Measurements from ENCODE around the gene TFR2.

Gene TFR2

DNA sequence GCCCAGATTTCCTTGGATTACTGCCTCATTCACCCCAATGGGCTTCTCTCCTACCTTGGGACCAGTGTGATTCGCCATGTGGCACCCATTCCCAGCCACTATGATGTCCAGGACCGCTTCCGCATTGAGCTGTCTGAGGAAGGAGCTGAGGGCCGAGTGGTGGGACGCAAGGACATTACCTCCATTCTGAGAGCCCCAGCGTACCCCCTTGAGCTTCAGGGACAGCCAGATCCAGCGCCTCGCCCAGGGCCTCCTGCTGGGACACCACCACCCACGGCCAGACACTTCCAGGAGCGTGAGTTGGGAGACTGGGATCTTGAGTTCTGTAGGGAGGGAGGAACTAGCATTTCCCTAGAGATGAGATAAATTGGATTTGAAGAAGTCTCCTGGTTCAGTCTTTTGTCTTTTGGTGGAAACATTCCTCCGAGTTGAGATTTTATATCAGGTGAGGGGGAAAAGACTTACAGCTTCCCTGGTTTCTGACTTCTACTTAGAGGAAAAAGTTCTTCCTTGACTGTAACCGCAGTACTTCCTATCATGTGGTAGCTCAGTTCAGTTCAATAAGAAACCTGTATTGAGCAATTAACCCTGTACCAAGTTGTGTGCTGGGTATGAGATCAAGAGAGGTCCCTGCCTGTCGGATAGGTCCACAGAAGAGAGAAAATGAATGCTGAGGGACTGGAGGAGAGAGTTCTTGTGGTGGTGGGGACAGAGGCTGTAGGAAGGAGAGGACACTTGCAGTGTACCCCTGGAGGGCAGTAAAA is 27.8 kb downstream of the TFR2 start:
- in situ Hi-C loops (cut with MboI; ENCODE audit: low sequenced_read_pairs) = no loop called here

- in situ Hi-C loops (cut with MboI; ENCODE audit: low sequenced_read_pairs) = no loop called here
Observed at GRCh38 chr7:100612730-100613390, 28.5 kb downstream of the TFR2 start.

GRCh38 chr7:100611983-100612729 is 29.2 kb downstream of the TFR2 start, which contains the start of gene MOSPD3:
Gene MOSPD3, plus strand, starts transcription at chr7:100612540. Its CDS starts 252 bp downstream, at chr7:100612792.
- in situ Hi-C loops (cut with MboI; ENCODE audit: low sequenced_read_pairs) = no loop called here

DNA sequence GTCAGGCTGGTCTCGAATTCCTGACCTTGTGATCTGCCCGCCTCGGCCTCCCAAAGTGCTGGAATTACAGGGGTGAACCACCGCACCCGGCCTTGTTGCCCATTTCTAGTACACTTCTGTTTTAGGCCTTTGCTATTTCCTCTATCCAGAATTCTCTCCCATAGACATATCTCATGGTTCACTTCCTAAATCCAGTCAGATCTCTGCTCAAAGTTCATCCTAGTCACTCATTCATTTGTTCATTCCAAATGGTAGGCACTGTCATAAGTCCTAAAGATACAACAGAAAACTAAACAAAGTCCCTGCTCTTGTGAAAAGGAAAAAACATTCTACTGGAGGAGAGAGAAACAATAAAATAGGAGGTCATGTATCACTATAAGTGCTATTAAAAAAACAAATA is 31.4 kb downstream of the TFR2 start:
- in situ Hi-C loops (cut with MboI; ENCODE audit: low sequenced_read_pairs) = no loop called here

GRCh38 chr7:100607111-100607510 is 34.2 kb downstream of the TFR2 start:
- in situ Hi-C loops (cut with MboI; ENCODE audit: low sequenced_read_pairs) = no loop called here

GRCh38 chr7:100606313-100606712 is 35.0 kb downstream of the TFR2 start:
- in situ Hi-C loops (cut with MboI; ENCODE audit: low sequenced_read_pairs) = no loop called here

GRCh38 chr7:100604976-100605911 is 36.1 kb downstream of the TFR2 start:
- in situ Hi-C loops (cut with MboI; ENCODE audit: low sequenced_read_pairs) = no loop called here

DNA sequence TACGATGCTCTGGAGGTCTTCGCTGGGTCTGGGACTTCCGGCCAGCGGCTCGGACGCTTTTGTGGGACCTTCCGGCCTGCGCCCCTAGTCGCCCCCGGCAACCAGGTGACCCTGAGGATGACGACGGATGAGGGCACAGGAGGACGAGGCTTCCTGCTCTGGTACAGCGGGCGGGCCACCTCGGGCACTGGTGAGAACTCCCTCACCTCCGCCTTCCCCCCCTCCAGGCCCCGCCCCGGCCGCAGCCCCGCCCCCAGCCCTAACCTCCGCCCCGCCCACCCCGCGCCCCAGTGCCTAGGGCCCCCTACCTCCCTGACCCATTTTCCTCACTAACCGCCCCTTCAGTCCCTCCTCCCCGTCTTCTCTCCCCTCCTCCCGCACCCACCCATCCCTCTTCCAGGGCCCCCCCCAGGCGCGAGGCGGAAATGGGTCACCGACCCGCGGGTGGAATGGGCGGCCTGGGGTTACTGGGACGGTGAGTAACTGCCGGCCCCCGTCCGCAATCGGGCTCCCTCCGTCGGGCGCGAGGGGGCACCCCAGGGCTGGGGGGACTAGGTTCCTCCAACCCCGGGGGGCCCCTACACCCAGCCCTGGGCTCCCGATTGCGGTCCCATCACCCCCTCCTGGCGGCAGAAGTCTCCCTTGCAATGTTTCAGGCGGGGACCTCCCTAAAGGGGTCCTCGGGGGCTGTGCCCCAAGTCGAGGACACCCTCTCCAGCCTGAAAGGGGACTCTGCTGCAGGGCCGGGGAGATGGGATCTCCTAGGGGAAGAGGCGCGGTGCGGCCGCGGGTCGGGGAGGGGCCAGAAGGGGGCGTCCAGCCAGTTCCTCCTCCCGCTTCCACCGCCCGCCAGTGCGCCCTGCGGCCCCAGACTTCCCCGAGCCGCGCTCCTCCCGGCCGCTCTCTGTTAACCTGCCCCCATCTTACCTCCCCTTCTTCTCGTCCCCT is 37.0 kb downstream of the TFR2 start:
- in situ Hi-C loops (cut with MboI; ENCODE audit: low sequenced_read_pairs) = no loop called here

GRCh38 chr7:100603726-100604027 is 37.7 kb downstream of the TFR2 start:
- in situ Hi-C loops (cut with MboI; ENCODE audit: low sequenced_read_pairs) = no loop called here

DNA sequence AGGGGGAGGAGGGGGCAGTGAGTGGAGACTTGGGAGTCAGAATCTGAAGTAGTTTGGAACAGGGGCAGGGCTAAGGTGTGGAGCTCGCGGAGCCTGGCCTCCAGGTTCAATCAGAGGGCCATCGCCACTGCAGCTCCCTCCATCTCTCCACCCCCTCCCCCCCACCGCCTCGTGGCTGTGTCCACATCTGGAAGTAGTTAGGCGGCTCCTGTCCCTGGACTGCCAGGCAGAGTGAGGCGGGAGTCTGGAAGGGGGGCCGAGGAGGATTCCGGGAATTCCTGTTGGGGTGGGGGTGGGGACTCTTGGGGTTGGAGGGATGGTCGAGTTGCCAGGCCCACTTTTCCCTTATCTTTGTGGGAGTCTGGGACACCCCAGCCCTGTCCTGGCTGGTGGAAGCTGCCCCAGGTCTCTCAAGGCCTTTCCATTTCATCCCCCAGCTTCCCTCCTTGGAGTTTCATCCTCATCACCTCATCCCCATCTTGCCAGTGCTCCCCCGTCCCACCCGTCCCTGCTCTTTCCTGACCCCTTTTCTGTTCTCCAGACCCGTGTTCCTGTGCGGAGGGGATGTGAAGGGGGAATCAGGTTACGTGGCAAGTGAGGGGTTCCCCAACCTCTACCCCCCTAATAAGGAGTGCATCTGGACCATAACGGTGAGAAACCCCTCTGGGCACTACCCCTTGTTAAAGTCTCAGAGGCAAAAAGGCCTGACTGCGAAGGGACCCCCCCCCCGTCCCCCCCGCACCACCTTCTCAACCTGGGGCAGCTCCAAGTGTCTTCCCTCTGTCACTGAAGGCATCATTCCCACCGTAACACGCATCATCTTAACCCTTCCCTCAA is 38.2 kb downstream of the TFR2 start:
- in situ Hi-C loops (cut with MboI; ENCODE audit: low sequenced_read_pairs) = no loop called here

GRCh38 chr7:100600730-100601038 is 40.7 kb downstream of the TFR2 start:
- in situ Hi-C loops (cut with MboI; ENCODE audit: low sequenced_read_pairs) = no loop called here

GRCh38 chr7:100599911-100600729 is 41.2 kb downstream of the TFR2 start:
- in situ Hi-C loops (cut with MboI; ENCODE audit: low sequenced_read_pairs) = no loop called here

DNA sequence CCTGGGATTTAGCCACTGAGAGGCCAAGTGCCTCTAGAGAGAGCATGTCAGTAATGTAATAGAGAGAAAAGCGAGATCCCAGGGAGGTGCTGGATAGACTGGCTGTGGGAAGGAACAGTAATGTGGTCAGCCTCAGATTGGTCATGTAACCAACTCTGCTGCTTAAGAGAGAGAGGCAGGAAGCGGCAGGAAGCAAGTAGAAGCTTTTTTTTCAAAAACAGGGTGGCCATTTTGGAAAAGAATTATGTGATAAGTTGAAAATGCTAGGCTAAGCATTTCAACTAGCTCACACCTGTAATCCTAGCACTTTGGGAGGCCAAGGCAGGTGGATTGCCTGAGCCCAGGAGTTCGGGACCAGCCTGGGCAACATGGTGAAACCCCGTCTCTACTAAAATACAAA is 42.9 kb downstream of the TFR2 start:
- in situ Hi-C loops (cut with MboI; ENCODE audit: low sequenced_read_pairs) = no loop called here

DNA sequence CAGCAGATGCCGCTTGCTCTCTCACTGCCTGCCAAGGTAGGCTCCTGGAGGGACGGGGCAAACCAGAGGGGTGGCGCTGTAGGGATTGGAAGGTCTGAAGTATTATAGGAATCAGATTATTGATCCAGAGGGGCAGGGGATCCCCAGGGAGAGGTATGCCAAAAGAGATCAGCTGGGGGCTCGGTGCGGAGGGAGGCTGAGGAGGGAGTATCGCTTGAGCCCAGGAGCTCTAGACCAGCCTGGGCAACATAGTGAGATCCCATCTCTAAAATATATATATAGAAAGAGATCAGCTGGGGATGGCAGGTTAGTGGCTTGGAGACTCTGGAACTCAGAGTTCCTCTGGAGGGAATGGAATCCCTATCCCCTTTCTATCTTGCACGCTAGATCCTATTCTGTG is 46.2 kb downstream of the TFR2 start:
- in situ Hi-C loops (cut with MboI; ENCODE audit: low sequenced_read_pairs) = no loop called here

- in situ Hi-C loops (cut with MboI; ENCODE audit: low sequenced_read_pairs) = no loop called here
Observed at GRCh38 chr7:100591596-100591995, 49.8 kb downstream of the TFR2 start.

DNA sequence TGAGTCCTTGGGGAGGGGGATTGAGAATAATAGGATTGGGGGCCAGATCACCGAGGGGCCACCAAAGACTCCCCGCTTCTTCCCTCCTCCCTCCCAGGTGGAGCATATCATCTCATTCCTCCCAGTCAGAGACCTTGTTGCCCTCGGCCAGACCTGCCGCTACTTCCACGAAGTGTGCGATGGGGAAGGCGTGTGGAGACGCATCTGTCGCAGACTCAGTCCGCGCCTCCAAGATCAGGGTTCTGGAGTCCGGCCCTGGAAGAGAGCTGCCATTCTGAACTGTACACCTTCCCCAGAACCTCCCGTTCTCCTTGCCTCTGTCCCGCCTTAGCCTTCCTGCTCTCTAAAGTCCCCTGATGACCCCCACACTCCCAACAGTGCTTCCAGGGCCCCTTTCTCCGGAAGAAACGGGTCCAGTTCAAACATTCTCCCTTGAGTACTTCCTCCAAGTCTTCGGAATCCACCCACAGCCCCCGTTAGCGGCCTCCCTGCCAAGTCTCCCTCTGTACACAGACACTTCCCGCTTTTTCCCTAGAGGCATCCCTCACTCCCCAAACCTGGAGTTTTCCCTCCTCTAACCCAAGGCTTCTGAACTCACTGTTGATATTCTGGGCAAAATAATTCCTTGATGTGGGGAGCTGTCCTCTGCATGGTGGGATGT is 51.1 kb downstream of the TFR2 start:
- in situ Hi-C loops (cut with MboI; ENCODE audit: low sequenced_read_pairs) = no loop called here

DNA sequence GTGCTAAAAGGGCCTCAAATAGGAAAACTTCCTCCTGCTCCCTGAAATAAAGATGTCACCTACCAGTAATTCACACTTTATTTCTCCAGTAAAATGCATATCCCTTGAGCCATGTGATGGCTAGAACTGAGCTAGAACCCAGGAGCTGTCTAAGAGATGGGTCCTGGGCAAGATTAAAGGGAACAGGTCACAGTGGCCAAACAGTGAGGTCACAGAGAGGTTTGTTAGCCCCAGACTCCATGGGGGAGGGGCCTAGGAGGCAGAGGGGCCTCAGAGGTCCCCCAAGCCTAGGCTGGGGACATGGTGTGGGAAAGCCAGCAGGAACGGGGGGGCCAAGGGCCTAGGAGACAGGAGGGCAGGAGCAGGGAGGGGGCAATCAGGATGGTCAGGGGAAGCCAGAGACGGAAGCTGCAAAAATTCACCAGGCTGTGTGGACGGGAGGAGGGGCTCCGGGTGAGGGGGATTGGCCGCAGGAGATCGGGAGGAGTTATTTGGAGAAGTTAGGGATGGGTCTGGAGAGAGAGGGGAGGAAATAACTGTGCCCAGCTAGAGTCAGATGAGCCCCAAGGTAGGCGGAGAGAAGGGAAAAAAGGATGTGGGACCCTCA is 51.9 kb downstream of the TFR2 start:
- in situ Hi-C loops (cut with MboI; ENCODE audit: low sequenced_read_pairs) = no loop called here
